UCSD-AML1 (cell line): ENCODE measurements around the gene PARD3B.

Source experiments
- DNase-seq: peaks from one replicate; lab custom pipeline; 2025; ENCODE audit not compliant: unreplicated experiment; lab: John Stamatoyannopoulos, UW

Gene PARD3B

DNA sequence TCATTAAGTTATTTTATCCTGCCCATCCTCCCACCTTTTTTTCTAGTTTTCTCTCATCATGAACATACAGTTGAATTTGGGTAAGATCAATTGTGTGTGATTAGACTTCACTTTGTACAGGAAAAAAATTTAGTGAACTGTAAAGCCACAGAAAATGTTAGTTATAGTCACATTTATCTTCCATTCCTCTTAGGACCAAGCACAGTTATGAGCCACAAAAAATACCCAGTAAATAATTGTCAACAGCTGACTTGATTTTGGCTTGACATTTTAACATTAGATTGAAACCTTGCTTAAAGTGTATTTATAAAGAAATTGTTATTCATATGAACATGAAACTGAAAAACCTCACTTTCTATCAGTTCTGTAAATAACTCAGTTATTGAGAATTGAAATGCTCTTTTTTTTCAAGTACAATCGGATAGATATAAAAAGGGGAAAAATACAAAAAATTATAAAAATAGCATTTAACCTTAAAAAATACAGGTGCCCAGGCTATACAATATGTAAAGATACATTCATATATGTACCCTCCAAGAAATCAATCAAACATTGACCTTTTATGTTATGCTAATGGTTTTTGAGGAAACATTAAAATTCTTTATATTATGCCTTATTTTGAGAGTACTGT is 747.5 kb downstream of the PARD3B start:
- DNase-seq, result no peak

DNA sequence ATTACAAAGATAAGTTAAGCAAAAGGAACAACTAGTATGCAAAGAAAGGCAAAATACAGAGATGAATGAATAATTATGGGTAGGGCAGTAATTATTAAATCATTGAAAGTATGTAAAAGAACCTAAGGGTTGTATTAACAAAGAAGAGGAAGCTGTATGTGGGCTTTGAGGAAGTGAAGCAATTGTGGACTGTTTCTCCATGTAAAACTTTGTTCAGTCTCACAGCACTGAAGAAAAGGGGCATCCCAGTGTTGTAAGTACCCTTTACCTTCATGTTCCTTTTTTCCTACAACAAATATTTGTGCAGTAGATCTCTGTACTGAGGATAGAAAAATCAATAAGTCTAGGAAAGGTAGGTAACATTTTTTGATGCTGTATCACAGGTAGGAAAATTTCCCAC is 748.3 kb downstream of the PARD3B start:
- no peak for DNase-seq

DNA sequence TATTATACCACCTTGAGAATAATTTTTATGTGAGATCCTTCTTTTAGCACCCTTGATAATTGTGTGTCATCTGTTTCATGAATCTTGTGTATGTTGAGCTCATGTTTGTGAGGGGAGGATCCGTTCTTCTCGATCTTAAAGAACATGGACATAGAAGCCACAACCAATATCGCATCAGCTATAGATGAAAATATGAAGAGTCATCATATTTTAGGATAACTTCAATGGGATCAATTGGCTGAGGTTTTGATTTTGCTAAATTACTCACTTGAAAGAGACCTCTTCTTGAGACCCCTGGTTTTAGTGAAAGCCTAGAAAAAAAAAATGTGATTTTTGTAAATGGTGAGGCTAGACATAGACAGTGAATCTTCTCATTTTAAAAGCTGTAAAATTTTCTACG is 751.7 kb downstream of the PARD3B start:
- no peak for DNase-seq

DNA sequence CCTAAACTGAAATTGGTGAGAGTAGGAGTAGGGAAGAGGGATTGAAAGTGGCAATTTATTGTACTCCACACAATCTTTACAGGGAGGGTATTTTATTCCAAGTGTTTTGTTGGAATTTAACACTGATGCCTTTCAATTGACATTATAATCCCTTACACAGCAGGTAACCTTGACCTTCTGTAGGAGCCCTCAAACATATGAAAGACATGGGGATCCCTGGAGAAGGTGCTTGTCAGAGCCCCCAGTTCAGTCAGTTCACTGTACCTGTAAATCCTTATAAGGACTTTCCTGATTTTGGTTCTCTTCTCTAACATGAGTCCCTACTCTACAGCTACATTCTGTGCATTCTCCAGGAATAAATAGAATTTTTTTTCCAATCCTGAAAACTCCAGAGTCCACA is 752.1 kb downstream of the PARD3B start:
- DNase-seq, result no peak

DNA sequence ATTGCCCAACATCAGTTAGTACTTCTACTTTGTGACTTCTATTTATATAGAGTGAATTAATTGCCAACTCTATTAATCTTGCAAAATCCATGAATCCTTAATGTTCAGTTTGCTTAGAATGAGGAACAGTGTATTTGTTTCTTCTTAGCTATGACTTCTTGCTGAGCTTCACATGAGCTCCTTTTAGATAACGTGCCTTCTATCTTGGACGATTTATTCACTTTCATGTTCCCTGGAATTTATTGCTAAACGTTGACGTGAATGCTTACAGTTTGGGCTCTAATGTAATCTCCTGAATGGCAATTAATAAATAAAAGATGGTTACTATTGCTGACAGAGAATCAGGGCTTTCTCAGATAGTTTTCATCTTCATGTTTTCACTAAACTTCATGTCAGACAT is 752.6 kb downstream of the PARD3B start:
- DNase-seq, result no peak

DNA sequence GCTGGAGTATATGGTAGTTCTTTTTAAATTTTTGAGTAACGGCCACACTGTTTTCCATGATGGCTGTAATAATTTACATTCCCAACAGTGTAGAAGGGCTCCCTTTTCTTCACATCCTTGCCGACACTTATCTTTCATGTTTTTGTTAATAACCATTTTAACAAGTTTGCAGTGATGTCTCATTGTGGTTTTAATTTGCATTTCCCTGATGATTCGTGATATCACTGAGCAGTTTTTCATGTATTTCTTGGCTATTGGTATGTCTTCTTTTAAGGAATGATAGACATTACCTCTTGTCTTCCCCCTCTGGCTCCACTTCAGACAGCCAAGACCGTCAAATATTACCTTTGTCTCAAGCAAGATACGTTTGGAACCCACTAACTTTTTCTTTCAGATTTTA is 765.9 kb downstream of the PARD3B start:
- no peak for DNase-seq

DNA sequence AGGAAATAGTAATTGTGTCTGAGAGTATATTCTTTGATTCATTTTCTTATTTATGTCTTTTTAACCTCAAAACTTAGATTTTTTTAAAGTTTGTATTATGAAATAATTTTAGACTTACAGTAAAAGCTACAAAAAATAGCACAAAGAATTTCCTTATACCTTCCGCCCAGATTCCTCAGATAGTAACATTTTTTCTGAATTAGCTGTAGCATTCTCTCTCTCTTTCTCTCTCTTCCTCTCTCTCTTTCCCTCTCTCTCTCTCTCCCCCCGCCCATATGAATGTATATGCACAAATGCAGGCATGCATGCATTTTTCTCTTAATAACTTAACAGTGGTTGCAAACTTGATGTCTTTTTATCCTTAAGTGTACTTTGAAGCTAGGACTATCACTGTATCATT is 776.0 kb downstream of the PARD3B start:
- DNase-seq, result no peak

DNA sequence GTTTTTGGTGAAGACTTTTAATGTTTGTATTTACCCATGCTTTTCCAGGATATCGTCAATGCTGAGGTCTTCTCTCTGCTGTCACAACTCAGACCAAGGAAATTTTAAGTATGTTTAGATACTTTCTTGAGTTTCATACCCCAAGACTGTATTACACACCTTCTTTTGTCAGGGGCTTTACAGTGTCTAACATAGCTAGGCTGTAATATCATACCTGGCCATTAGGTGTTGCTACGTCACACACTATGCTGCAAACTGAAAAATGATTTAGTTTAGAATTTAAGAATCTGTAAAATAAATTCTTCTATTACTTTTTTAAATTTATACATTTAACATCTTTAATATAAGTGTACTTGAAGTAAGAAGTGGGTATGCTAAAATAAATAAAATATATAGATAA is 778.7 kb downstream of the PARD3B start:
- no peak for DNase-seq

DNA sequence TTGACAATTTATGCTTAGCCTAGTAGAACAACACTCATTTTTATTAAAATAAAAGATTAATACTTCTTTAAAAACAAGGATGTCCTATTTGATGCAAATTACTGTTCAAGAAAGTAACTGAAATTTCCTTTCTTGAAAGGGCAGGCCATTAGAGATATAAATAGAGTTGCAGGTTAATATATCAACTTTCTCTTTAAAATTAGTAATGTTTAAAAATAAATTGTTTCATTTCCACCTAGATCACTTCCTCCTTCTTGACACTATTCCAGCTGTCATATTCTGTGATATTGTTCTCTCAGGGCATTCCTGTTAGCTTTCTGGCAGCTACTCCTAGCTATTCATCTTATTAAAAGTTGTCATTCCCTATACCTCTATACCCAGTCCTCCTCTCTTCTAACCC is 779.1 kb downstream of the PARD3B start:
- DNase-seq, result no peak

DNA sequence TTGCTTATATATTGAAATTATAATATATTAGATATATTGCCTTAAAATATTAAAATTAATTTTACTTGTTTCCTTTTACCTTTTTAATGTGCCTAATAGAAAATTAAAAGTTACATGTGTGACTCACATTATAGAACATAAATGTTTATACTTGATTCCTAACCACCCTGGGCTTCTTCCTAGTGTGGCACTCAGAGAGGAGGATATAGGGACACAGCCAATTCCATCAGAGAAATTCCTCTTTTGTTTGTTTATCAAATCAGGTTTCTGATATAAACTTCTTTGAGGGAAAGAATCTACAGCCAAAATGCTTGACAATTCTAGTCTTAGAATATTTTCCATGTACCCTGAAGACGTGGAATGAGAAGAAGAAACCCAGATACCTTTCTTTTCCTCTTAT is 788.1 kb downstream of the PARD3B start:
- no peak for DNase-seq

DNA sequence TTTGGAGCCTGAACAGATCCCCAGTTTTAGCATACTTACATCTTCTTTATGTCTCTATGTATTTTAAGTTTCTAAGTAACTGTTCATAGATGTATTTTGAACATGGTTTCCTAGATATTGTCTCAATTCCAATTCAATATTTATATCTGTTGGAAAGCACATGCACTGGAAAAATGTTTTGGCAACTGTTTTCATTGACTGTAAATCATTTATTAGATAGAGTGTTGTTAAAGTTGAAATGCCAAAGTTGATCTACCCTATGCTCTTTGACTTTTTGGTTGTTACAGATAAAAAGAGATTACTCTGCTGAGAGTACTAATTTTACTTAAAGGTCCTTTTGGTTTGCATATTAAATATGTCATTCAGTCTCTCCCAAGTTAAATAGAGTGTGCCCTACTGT is 792.0 kb downstream of the PARD3B start:
- DNase-seq, result no peak

DNA sequence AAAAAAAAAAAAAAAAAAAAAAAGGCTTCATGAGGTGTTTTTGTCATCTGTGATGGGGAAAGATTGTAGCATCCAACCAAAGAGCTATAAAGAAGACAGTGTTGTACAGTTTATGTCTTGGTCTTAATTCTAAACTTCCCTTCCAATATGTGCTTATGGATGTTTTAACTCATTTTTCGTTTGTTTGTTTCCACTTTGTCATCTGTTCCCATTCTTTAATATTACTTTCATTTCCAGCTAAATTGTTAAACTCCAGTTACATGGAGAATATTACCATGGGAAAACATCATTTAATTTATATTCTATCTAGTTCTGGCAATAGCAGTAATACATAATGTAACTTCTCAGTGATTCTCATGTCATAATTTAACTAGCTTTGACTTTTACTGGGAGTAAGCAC is 792.9 kb downstream of the PARD3B start:
- DNase-seq, result no peak

DNA sequence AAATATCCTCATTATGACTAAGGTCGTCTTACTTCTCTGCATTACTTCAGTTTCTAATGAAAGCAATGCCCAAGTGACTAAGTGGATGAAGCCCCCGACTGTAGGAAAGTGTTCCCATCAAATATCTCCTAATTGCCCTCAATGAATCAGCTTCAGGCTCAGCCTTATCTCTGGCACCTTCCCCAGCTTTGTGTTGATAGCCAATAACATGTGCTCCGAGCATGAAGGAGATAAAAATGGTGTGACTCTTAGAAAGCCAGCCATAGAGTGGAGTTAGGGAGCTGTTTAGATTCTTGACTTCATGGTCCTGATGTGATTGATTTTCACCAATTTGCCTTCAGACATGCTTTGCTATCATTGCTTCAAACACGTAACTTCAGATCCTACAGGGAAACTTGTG is 797.8 kb downstream of the PARD3B start:
- DNase-seq, result no peak

DNA sequence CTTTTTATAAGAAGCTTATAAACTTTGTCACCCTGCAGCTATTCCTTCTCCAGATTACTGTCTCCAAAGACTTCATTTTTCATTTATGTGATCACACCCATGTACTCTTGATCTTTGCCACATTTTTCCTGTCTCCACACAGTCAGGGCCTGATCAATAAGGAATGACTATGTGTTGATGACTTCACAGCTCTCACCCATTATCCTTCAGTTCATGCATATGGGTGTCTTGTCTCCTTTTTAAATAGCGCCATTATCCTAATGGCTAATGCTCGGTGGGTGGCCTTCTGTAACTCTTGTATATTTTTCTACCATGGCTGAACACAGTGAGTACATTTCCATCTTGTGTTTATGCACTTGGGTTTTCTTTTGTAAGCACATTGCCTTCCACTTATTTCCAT is 801.4 kb downstream of the PARD3B start:
- DNase-seq, result no peak

DNA sequence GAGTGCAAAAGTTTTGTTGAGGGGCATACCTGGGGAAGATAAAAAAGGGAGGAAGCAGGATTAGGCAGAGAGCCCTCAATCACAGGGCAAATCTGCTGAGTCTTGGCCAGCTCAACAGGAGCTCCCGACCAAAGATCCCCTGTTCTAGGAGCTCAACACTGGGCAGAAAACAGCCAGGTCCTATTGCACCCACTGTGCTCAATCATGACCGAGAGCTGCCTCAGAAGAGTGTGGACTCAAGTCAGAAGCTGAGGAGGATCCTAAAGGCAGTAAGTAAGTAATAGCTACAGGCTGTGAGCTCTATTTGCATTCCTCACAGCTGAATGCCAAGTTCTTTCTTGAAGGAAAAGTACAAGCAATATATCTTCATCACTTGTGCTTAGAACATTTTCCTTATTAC is 802.6 kb downstream of the PARD3B start:
- no peak for DNase-seq

DNA sequence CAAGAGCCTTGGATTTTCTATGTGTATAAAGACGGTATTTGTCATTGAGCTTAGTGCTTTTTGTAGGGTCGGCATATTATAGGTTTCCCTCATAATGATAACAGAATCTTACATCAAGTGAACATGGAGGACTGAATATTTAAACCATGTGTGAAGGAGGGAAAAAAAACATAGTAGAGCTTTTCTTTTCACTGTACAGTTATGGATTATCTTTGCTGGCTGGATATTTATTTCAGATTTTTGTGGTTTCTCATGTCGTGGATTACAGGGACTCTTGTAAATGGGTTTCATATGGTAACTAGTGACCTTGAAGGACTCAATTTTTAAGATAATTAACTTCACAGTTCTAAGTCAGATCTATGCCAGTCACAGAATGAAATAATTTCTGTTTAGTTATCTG is 806.8 kb downstream of the PARD3B start:
- no peak for DNase-seq

DNA sequence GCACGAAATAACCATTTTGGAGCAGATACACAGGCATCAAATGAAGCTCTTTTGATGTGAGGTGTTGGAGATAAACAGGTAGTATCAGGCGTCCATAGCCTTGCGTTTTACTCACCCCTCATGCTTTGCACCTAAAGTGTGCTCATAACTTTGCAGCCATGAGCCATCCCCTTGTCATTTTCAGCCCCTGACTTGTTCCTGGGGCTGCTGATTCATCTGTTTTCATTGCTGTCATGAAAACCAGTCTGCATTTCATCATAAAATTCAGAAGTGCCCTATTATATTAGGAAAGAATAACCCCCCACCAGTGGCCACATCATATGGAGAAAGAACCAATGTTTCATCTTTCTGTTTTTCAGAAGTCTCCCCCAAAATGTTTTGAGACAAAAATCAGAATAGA is 807.3 kb downstream of the PARD3B start:
- DNase-seq, result no peak

DNA sequence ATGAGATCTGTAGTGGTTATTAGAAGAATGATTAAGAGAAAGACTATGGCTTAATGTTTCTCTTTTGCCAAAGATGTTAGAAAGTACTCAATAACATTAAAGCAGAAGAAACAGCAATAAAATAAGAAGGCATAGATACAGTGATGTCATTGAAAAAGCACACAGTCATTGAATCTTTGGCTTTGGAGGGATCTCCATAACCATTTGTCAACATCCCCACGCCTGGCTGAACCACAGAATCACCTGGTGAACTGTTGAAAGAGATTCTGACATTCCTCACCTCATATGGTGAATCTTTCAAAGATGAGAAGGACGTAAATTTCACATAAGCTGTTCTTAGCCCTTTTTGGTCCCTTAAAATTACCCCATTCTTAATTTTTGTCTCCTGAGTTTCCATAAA is 812.5 kb downstream of the PARD3B start:
- no peak for DNase-seq

DNA sequence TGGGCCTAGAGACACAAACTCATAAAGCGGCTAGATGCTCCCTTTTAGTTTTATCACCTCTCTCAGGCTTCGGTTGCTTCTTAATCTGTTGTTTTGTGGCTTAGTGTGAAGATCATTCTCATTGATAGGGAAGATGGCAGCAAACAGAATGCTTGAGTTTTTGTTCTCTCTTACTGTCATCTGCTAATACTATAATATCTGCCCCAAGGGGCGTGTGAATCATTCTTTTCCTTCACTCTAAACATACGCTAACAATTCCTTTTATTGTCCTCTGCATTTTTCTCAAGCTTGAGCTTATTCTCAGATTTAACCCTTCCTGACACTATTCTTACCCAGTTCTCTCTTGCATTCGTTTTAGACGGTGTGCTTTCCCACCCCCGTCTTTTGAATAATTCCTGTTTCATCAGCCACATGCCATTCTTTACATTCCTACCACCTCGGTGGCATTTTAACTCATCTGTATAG is 813.1 kb downstream of the PARD3B start:
- DNase-seq, result no peak

DNA sequence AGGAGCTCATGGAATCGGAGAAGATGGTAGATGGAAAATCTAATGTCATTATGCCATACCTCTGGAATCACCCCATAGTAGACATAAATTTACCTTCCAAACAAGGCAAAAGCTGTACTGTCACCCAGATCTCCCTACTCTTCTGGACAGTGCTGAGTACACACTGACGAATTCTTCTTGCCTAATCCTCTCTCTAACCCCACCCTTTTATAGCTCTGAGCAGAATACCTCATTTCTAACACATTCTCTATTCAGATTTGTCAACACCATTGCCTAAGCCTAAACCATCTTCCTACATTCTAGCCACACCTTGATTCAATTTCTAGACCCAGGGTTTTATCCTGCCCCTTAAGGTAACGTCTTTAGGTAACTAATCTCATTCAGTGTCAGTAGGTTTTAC is 816.0 kb downstream of the PARD3B start:
- DNase-seq, result no peak

DNA sequence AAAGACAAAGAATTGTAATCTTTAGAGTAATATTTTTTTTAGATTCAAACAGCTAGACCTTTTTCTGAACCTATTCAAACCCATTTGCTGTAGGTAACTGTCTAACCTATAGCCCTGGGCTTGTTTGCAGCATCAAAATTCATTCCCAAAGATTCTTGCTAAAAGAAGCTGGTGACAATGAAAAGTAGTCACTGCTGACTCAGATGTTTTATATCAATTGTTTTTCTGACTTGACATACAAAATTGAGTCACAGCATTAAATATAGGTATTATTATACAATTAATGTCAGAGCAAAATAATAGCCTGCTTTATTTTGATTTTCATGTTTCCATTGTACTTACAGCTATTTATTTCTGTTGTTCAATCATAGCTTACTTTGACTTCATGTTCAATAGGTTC is 816.7 kb downstream of the PARD3B start:
- DNase-seq, result no peak

DNA sequence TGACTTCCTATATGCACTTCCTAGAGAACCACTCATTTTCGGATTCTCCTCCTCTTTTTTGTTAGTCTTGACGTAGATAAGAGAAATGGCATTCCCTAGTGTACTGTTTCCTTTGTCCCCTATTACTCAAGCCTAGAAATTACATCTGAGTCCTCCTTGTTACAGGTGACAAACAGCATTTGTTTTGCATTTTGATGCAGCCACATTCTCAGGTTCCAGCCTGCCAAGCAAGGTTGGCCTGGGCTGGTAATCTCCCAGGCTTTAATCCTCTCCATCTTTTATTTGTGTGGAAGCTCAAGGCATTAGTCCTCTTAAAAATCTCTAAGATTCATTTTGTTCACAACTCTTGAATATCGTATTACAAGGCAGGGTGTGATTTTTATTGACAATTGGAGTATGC is 819.0 kb downstream of the PARD3B start:
- DNase-seq, result no peak

DNA sequence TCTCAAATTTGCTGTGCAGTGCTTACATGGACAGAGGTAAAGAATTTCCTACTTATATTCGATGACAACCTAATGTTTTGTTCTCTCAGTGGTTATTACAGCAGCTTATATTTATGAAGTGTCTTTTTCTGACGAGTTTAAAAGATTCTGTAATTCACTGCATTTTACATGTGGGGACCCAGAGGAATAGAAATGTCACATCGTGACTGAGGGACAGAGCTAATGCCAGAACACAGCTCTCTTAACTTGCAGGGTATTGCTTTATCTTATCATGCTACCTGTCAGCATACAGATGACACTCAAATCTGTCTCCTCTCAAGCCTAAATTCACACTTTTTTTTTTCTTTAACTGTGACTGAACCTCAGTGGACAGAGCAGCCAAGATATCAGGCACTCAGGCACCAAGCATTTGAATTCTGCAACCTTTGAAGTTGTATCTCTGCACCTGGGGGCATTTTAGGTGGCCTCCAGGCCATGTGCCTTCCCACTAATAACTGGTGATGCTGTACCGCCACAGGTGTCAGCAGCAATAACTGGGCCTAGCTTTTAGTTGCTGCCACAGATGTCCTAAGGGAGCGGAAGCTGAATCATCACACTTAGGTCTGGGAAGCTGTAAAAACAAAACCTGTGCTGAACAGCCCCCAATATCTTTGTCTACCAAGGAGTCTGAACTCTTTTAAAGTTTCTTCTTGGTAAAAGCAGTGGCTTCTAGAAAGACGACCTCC is 821.2 kb downstream of the PARD3B start:
- no peak for DNase-seq
